ENCODE results near the gene PCMT1.
A peak's percentile ranks its signal among the peaks of the same experiment; 100 is the strongest.
"Not testable (repeated sequence)": the region's sequence is repeated elsewhere in the genome, so short reads cannot be mapped to it uniquely, and the experiment has no call there.

Gene PCMT1

DNA sequence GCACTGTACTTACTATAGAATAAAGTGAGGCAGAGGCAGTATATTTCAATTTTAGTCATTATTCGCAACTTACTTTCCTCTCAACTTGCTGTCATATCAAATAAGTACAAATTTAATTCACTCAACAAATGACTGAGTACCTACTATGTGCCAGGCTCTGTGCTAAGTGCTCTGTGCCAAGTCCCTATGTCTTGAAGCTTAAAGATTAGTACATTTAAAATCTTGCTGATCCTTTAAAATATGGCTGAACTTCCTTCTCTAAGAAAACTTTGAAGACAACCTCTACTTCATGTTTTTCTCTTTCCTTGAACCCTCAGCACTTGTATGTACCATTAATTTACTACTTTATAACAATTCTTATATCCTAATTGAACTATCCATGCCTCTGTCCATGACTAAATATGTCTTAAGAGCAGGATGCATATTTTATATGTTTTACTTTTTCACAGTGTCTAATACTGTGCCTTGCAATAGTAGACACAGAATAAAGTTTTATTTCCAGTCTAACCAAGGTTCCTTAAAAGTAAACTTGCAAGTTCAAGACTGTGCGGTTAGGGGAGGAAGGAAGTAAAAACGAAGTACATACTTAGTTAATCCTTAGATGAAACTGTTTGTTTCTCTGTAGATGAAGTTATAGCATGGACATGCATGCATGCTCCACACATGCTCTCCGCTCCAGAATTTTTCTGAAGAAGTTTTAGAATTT is 21.6 kb upstream of the PCMT1 start:
- no peaks in the 10 kb centered on the region for H3K4me1 ChIP-seq (ENCODE audit: insufficient read depth, low read length)
- H3K36me3 ChIP-seq (ENCODE audit: insufficient read depth, low read depth, low read length), result peaks cover 86% of the 10 kb centered on the region
- H3K9ac ChIP-seq (ENCODE audit: low read depth, low read length), result no peak overlapping the region
- H3K9me3 ChIP-seq (ENCODE audit: insufficient read depth, low read depth, low read length), result no peaks in the 10 kb centered on the region
- no peak overlapping the region for H3K27ac ChIP-seq (ENCODE audit: low read length)
- no peaks in the 10 kb centered on the region for H3K27me3 ChIP-seq (ENCODE audit: insufficient read depth, low read length)
- H3K4me3 ChIP-seq (ENCODE audit: low read length), result no peak overlapping the region

GRCh38 chr6:149728499-149729234 is 20.9 kb upstream of the PCMT1 start:
- peaks cover 89% of the 10 kb centered on the region for H3K36me3 ChIP-seq (ENCODE audit: insufficient read depth, low read depth, low read length)
- H3K9me3 ChIP-seq (ENCODE audit: insufficient read depth, low read depth, low read length), result no peaks in the 10 kb centered on the region
- H3K27me3 ChIP-seq (ENCODE audit: insufficient read depth, low read length), result no peaks in the 10 kb centered on the region
- H3K4me3 ChIP-seq (ENCODE audit: low read length), result no peak overlapping the region
- no peak overlapping the region for H3K27ac ChIP-seq (ENCODE audit: low read length)
- H3K4me1 ChIP-seq (ENCODE audit: insufficient read depth, low read length), result no peaks in the 10 kb centered on the region
- no peak overlapping the region for H3K9ac ChIP-seq (ENCODE audit: low read depth, low read length)

GRCh38 chr6:149729824-149730223 is 19.7 kb upstream of the PCMT1 start:
- Histone ChIP-seq H3K9ac (ENCODE audit: low read depth, low read length) (no peak overlapping the region), H3K27me3 (ENCODE audit: insufficient read depth, low read length) (no peaks in the 10 kb centered on the region), H3K9me3 (ENCODE audit: insufficient read depth, low read depth, low read length) (no peaks in the 10 kb centered on the region), H3K4me1 (ENCODE audit: insufficient read depth, low read length) (no peaks in the 10 kb centered on the region), H3K27ac (ENCODE audit: low read length) (no peak overlapping the region), H3K36me3 (ENCODE audit: insufficient read depth, low read depth, low read length) (peaks cover 89% of the 10 kb centered on the region), H3K4me3 (ENCODE audit: low read length) (no peak overlapping the region)

DNA sequence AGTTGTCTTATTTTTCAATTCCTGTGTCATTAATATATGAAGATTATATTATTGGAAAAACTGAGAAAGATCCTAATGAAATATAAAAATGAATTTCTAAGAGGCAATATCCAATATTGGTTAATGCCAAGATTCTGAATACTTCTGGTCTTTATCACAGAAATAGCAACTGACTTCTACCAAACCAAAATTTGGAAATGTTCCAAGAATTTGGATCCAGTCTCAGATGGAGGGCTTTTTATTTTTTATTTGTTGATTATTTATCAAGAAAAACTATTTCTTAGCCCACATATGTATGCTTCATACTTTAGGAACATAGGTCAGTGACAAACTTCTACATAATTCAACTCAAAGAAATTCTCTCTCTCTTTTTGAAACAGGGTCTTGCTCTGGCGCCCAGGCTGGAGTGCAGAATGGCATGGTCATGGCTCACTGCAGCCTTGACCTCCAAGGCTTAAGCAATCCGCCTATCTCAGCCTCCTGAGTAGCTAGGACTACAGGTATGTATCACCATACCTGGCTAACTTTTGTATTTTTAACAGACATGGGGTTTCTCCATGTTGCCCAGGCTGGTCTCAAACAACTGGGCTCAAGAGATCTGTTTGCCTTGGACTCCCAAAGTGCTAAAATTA is 16.3 kb upstream of the PCMT1 start:
- Histone ChIP-seq H3K27me3 (ENCODE audit: insufficient read depth, low read length) (no peaks in the 10 kb centered on the region), H3K36me3 (ENCODE audit: insufficient read depth, low read depth, low read length) (peaks cover 89% of the 10 kb centered on the region), H3K9me3 (ENCODE audit: insufficient read depth, low read depth, low read length) (no peaks in the 10 kb centered on the region), H3K4me3 (ENCODE audit: low read length) (no peak overlapping the region), H3K4me1 (ENCODE audit: insufficient read depth, low read length) (no peaks in the 10 kb centered on the region), H3K27ac (ENCODE audit: low read length) (no peak overlapping the region), H3K9ac (ENCODE audit: low read depth, low read length) (no peak overlapping the region)

- no peak overlapping the region for H3K27ac ChIP-seq (ENCODE audit: low read length)
Observed at GRCh38 chr6:149734915-149735314, 14.6 kb upstream of the PCMT1 start.

DNA sequence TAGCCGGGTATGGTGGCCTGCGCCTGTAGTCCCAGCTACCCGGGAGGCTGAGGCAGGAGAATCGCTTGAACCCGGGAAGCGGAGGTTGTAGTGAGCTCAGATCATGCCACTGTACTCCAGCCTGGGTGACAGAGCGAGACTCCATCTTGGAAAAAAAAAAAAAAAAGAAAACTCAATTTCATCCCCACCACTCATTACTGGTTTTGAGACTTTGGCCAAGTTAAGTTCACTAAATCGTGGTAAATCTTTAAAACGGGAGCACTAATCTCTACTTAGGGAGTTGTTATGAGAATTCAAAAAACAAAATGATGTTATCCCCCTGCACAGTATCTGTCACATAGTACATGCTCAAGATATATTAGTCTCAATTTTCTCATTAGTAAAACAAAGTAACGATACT is 4.3 kb upstream of the PCMT1 start:
- peak overlapping the region; percentile 92 for H3K9ac ChIP-seq (ENCODE audit: low read depth, low read length)
- not testable (repeated sequence) for H3K27ac ChIP-seq (ENCODE audit: low read length)
- H3K36me3 ChIP-seq (ENCODE audit: insufficient read depth, low read depth, low read length), result peaks cover 36% of the 10 kb centered on the region

More at GRCh38 chr6:149734915-149735314, 14.6 kb upstream of the PCMT1 start:
- H3K36me3 ChIP-seq (ENCODE audit: insufficient read depth, low read depth, low read length), result peaks cover 89% of the 10 kb centered on the region
- no peaks in the 10 kb centered on the region for H3K9me3 ChIP-seq (ENCODE audit: insufficient read depth, low read depth, low read length)
- no peaks in the 10 kb centered on the region for H3K27me3 ChIP-seq (ENCODE audit: insufficient read depth, low read length)
- no peak overlapping the region for H3K4me3 ChIP-seq (ENCODE audit: low read length)
- no peak overlapping the region for H3K9ac ChIP-seq (ENCODE audit: low read depth, low read length)
- no peaks in the 10 kb centered on the region for H3K4me1 ChIP-seq (ENCODE audit: insufficient read depth, low read length)

DNA sequence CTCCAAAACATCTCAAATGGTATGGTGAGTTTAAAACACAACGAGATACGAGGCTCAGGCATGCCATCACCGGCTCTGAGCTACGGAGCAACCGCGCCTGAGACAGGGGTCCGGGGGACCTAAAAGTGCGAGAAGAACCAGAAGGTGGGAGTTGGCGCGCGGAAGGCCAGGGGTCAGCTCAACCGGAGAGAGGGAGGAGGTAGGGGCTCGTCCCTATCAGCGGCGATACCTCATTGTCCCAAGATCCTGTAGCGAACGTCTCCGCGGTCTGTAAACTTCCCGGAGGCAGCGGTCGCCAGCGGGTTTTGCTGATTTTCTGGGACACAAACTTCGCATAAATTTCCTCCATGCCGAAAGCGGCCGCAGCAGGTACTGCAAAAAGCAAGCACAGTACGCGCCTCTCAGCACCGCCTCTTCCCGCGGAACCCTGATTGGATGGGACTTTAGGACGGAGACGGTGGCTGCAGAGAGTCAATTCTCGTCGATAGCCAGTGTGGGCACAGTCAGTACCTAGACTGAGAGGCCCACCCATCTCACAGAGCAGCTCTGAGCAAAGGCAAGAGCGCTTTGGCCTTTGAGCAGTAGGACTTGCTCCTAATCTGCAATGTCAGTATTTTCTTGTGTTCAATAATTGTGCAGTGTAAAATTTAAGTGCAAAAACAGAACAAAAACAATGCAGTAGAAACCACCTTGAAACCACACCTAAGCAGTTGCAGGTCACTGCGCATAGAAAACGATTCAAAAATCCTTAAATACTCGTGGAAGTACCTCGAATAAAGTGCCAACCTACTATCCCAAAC is 3.2 kb upstream of the PCMT1 start, which contains the start of gene NUP43:
NUP43 (minus strand) TSS at position 383 of the 800 bp plus-strand sequence; CDS start at position 349, 34 bp downstream.
- peak within 1 kb of the TSS; percentile 92 for H3K9ac ChIP-seq (ENCODE audit: low read depth, low read length)
- H3K4me1 ChIP-seq (ENCODE audit: insufficient read depth, low read length), result no peaks in the 10 kb centered on the region; the same call in 1 of the 2 replicates
- H3K9me3 ChIP-seq (ENCODE audit: insufficient read depth, low read depth, low read length), result no peaks in the 10 kb centered on the region
- H3K4me3 ChIP-seq (ENCODE audit: low read length), result peak within 1 kb of the TSS; percentile 94
- peaks cover 25% of the 10 kb centered on the region for H3K36me3 ChIP-seq (ENCODE audit: insufficient read depth, low read depth, low read length)
- H3K27me3 ChIP-seq (ENCODE audit: insufficient read depth, low read length), result no peaks in the 10 kb centered on the region
- H3K27ac ChIP-seq (ENCODE audit: low read length), result peak within 1 kb of the TSS; percentile 43

More for the DNA sequence above, 4.3 kb upstream of the PCMT1 start:
- not testable (repeated sequence) for H3K4me1 ChIP-seq (ENCODE audit: insufficient read depth, low read length); H3K9me3 ChIP-seq (ENCODE audit: insufficient read depth, low read depth, low read length); H3K27me3 ChIP-seq (ENCODE audit: insufficient read depth, low read length)
- H3K4me3 ChIP-seq (ENCODE audit: low read length), result peak overlapping the region; percentile 94

DNA sequence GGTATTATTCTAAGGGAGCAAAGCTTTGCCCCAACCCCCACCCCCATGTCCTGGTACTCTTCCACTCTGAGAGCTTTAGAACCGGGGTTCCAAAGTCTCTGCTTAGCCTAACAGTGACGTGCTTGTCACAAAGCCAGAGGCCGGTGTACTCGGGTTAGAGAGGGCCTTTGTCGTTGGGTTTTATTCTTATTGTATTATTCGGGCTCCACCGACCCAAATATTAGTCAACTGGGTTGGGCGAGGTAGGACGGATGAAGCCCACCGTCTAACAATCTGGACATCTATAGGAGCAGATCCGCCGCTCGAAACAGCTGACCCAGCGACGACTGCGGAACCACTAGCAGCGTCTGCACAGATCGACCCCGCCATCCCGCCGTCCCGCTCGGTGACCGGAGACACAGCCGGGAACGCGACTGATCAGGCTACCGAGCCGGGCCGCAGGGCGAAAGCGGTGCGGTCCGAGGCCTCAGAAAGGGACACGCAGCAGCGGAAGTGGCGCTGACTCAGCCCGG is 403 bp upstream of the PCMT1 start:
- peak overlapping the region; percentile 92 for H3K4me3 ChIP-seq (ENCODE audit: low read length)
- peak overlapping the region; percentile 92; the same call in 1 of the 2 replicates for H3K9ac ChIP-seq (ENCODE audit: low read depth, low read length)
- H3K4me1 ChIP-seq (ENCODE audit: insufficient read depth, low read length); H3K36me3 ChIP-seq (ENCODE audit: insufficient read depth, low read depth, low read length); H3K27me3 ChIP-seq (ENCODE audit: insufficient read depth, low read length); H3K27ac ChIP-seq (ENCODE audit: low read length); H3K9me3 ChIP-seq (ENCODE audit: insufficient read depth, low read depth, low read length): not testable (repeated sequence)

DNA sequence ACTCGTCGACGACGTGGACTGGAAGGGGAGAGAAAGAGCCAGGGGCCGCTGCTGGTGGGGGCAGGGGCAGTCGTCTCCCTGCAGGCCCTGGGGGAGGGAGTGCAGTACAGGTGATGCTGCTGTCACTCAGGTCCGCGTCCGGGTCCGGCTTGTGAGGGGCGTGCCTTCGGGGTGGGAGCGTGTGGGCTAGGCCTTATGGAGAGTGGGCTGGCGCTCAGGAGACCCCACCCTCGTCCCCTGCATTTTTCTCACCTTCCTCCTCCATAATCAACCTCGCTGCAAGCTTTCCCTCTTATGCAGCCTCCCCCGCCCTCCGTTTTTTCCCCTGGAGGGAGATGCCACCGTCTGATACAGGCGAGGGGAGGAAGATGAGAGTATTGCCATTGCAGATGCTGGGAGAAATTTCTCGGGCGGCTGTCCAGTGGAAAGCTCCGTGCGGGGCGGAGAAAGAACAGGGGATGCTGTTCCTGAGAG is 632 bp downstream of the PCMT1 start:
- no peaks in the 10 kb centered on the region; the same call in 1 of the 2 replicates for H3K4me1 ChIP-seq (ENCODE audit: insufficient read depth, low read length)

DNA sequence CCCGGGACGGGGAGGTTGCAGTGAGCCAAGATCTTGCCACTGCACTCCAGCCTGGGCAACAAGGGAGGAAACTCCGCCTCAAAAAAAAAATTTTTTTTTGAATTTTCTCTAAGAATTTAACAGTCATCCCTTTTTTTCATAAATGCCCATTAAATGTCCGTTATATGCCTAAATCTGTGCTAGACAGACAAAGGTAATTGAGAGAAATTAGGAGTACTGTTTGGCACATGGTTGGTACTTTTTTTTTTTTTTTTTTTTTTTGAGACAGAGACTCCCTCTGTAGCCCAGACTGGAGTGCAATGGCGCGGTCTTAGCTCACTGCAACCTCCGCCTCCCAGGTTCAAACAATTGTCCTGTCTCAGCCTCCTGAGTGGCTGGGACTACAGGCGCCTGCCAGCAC is 1.7 kb downstream of the PCMT1 start:
- Histone ChIP-seq H3K4me3 (ENCODE audit: low read length) (no peak overlapping the region), H3K27me3 (ENCODE audit: insufficient read depth, low read length) (no peaks in the 10 kb centered on the region), H3K36me3 (ENCODE audit: insufficient read depth, low read depth, low read length) (no peaks in the 10 kb centered on the region), H3K9me3 (ENCODE audit: insufficient read depth, low read depth, low read length) (no peaks in the 10 kb centered on the region), H3K4me1 (ENCODE audit: insufficient read depth, low read length) (no peaks in the 10 kb centered on the region; the same call in 1 of the 2 replicates), H3K9ac (ENCODE audit: low read depth, low read length) (no peak overlapping the region; the same call in 1 of the 2 replicates), H3K27ac (ENCODE audit: low read length) (no peak overlapping the region)

More for the DNA sequence above, 632 bp downstream of the PCMT1 start:
- Histone ChIP-seq H3K9me3 (ENCODE audit: insufficient read depth, low read depth, low read length) (no peaks in the 10 kb centered on the region), H3K27ac (ENCODE audit: low read length) (peak overlapping the region; percentile 15), H3K27me3 (ENCODE audit: insufficient read depth, low read length) (no peaks in the 10 kb centered on the region), H3K36me3 (ENCODE audit: insufficient read depth, low read depth, low read length) (no peaks in the 10 kb centered on the region), H3K4me3 (ENCODE audit: low read length) (peak overlapping the region; percentile 92), H3K9ac (ENCODE audit: low read depth, low read length) (peak overlapping the region; percentile 92)

- H3K9me3 ChIP-seq (ENCODE audit: insufficient read depth, low read depth, low read length); H3K27me3 ChIP-seq (ENCODE audit: insufficient read depth, low read length); H3K4me3 ChIP-seq (ENCODE audit: low read length); H3K36me3 ChIP-seq (ENCODE audit: insufficient read depth, low read depth, low read length); H3K27ac ChIP-seq (ENCODE audit: low read length); H3K9ac ChIP-seq (ENCODE audit: low read depth, low read length); H3K4me1 ChIP-seq (ENCODE audit: insufficient read depth, low read length): not testable (repeated sequence)
Observed at GRCh38 chr6:149751920-149752319, 2.4 kb downstream of the PCMT1 start.

Measured in iPS-20b (cell line).